KBM-7 (cell line): ENCODE results near the gene SOBP.
A peak's percentile ranks its signal among the peaks of the same experiment; 100 is the strongest.
"Not testable (repeated sequence)": the region's sequence is repeated elsewhere in the genome, so short reads cannot be mapped to it uniquely, and the experiment has no call there.

Source experiments
- DNase-seq: peaks from one replicate; pipeline ENCODE4 v3.0.0-alpha.2; 2015
- in situ Hi-C: fragments of 300-500 bp; cut with MboI; formaldehyde crosslinking; loops from 2 replicates; pipeline ENCODE4 v1.14.3; 2020; ENCODE audit warnings: low sequenced_read_pairs, low pct_unique_long_range_greater_than_20kb, mixed read lengths

SOBP gene

GRCh38 chr6:107489636-107490565, at the start of gene SOBP:
SOBP (plus strand) TSS chr6:107490117; CDS start chr6:107490617, 500 bp downstream.
- peak; percentile 71 for DNase-seq
- in situ Hi-C loops = no loop called here

GRCh38 chr6:107440936-107441335, 49.0 kb upstream of the SOBP start:
- in situ Hi-C loops = no loop called here
- no peak for DNase-seq

- in situ Hi-C loops = no loop called here
- DNase-seq = no peak
These were observed 48.2 kb upstream of the SOBP start for GRCh38 chr6:107441682-107442081.

- DNase-seq = no peak
- in situ Hi-C loops = no loop called here
These were observed 46.8 kb upstream of the SOBP start for GRCh38 chr6:107442938-107443607.

- DNase-seq = no peak
- in situ Hi-C loops = no loop called here
These were observed 46.2 kb upstream of the SOBP start for GRCh38 chr6:107443608-107444267.

GRCh38 chr6:107444277-107444676, 45.6 kb upstream of the SOBP start:
- in situ Hi-C loops = no loop called here
- no peak for DNase-seq

- DNase-seq = no peak
- in situ Hi-C loops = no loop called here
These were observed 42.2 kb upstream of the SOBP start for GRCh38 chr6:107447663-107448216.

- in situ Hi-C loops = no loop called here
- DNase-seq = no peak
These were observed 41.1 kb upstream of the SOBP start for GRCh38 chr6:107448776-107449175.

GRCh38 chr6:107458672-107459282, 31.1 kb upstream of the SOBP start:
- no peak for DNase-seq
- in situ Hi-C loops = no loop called here

GRCh38 chr6:107459283-107460082, 30.4 kb upstream of the SOBP start, which contains the start of gene PDSS2:
PDSS2 (minus strand) TSS chr6:107459564; CDS start chr6:107459285, 279 bp downstream.
- in situ Hi-C loops = no loop called here
- peak; percentile 98 for DNase-seq

GRCh38 chr6:107460083-107460631, 29.8 kb upstream of the SOBP start:
- in situ Hi-C loops = no loop called here

GRCh38 chr6:107466062-107466461, 23.9 kb upstream of the SOBP start:
- no peak for DNase-seq
- in situ Hi-C loops = no loop called here

More at GRCh38 chr6:107460083-107460631, 29.8 kb upstream of the SOBP start:
- DNase-seq = peak; percentile 81

GRCh38 chr6:107470364-107470763, 19.6 kb upstream of the SOBP start:
- in situ Hi-C loops = no loop called here

GRCh38 chr6:107473660-107474059, 16.3 kb upstream of the SOBP start:
- in situ Hi-C loops = no loop called here
- no peak for DNase-seq

More at GRCh38 chr6:107470364-107470763, 19.6 kb upstream of the SOBP start:
- no peak for DNase-seq

- in situ Hi-C loops, DNase-seq: not testable (repeated sequence)
These were observed 14.6 kb upstream of the SOBP start for GRCh38 chr6:107475360-107475759.

- in situ Hi-C loops, DNase-seq: not testable (repeated sequence)
These were observed 14.1 kb upstream of the SOBP start for GRCh38 chr6:107475826-107476225.

GRCh38 chr6:107479089-107479690, 10.7 kb upstream of the SOBP start:
- in situ Hi-C loops = no loop called here
- no peak for DNase-seq
